Breast epithelium (tissue), 3 donors: ENCODE measurements around the gene FSTL5.

ENCODE experiments used
- CTCF ChIP-seq, 3 donors: fragments of 450-650 bp; IDR thresholded peaks; one replicate each; pipeline ENCODE4 v1.5.1; 2016 to 2017; ENCODE audit warnings: antibody characterized with exemption in 3 of 3, mild to moderate bottlenecking in 3 of 3, moderate library complexity in 3 of 3
- POLR2A ChIP-seq: fragments of 450-650 bp; IDR thresholded peaks from one replicate; pipeline ENCODE4 v1.6.1; 2016; ENCODE audit warnings: antibody characterized with exemption, mild to moderate bottlenecking, moderate library complexity
- POLR2AphosphoS5 ChIP-seq, 3 donors: sonication (generic); formaldehyde crosslinking; IDR thresholded peaks; one replicate each; pipeline ENCODE4 v1.6.1; 2017; ENCODE audit warnings: antibody characterized with exemption in 3 of 3

GRCh38 chr4:161442921-161443320 lies 720.9 kb downstream of the FSTL5 start:
- TF ChIP-seq CTCF (IDR thresholded peaks at IDR 0.05) (no peak), POLR2AphosphoS5 (IDR thresholded peaks at IDR 0.05) (no peak), POLR2A (no peak)
